Measurements from ENCODE around the gene SFR1. TPM values are rescaled to one million over a fixed set of nuclear protein-coding genes. Genes with fewer than 3 reads are reported as not detected.

SFR1 gene
- total RNA-seq, 2 experiments from 2014 or later: 17.2 to 20.5 TPM

GRCh38 chr10:104104926-104105325, 17.0 kb upstream of the SFR1 start:
- POLR2A ChIA-PET: no interaction called here
- peak; percentile 75 for ATAC-seq
- intact Hi-C loops (cut with DNase I, micrococcal nuclease): no loop called here
- no peak for DNase-seq
- Mint-ChIP-seq H3K9me3 (ENCODE audit: low read depth) (no peaks in the 10 kb centered on the region), H3K27me3 (peaks cover 2% of the 10 kb centered on the region), H3K4me1 (peaks cover 13% of the 10 kb centered on the region), H3K27ac (no peak overlapping the region), H3K4me3 (no peak overlapping the region), H3K36me3 (ENCODE audit: low read depth) (no peaks in the 10 kb centered on the region)
- CTCF ChIA-PET: no interaction called here

- Mint-ChIP-seq H3K36me3 (ENCODE audit: low read depth) (no peaks in the 10 kb centered on the region), H3K4me3 (no peak overlapping the region), H3K27ac (no peak overlapping the region), H3K4me1 (peaks cover 13% of the 10 kb centered on the region), H3K9me3 (ENCODE audit: low read depth) (no peaks in the 10 kb centered on the region), H3K27me3 (peaks cover 7% of the 10 kb centered on the region)
- DNase-seq: no peak
- ATAC-seq: peak; percentile 99
- ChIA-PET POLR2A (interaction anchor here (2.0 kb wide), 1 partner anchor 11 kb away, joined by 10 read pairs; the partner anchor contains the start of gene SFR1), CTCF (interaction anchor here (0.7 to 3.0 kb wide), 3 partner anchors 11 to 27 kb away, joined by 3 to 19 read pairs (median 5); partner anchors contain the start of gene SFR1)
- intact Hi-C loops (cut with DNase I, micrococcal nuclease): no loop called here
Observed at GRCh38 chr10:104109908-104110662, 11.9 kb upstream of the SFR1 start.

GRCh38 chr10:104113376-104113956, 8.5 kb upstream of the SFR1 start:
- Mint-ChIP-seq H3K36me3 (ENCODE audit: low read depth) (no peaks in the 10 kb centered on the region), H3K27me3 (peaks cover 7% of the 10 kb centered on the region), H3K4me3 (no peak overlapping the region), H3K4me1 (peaks cover 29% of the 10 kb centered on the region), H3K27ac (no peak overlapping the region), H3K9me3 (ENCODE audit: low read depth) (no peaks in the 10 kb centered on the region)
- POLR2A ChIA-PET: no interaction called here
- CTCF ChIA-PET: interaction anchor here (1.2 kb wide), 2 partner anchors 9 to 36 kb away, joined by 3 to 6 read pairs; partner anchors contain the start of gene SFR1
- DNase-seq: no peak
- intact Hi-C loops (cut with DNase I, micrococcal nuclease): no loop called here
- ATAC-seq: no peak

GRCh38 chr10:104117839-104118323, 4.1 kb upstream of the SFR1 start:
- ChIA-PET CTCF (interaction anchor here (0.9 to 1.2 kb wide), 2 partner anchors 100 to 230 kb away, joined by 3 to 4 read pairs; no protein-coding TSS in a partner anchor), POLR2A (no interaction called here)
- H3K9me3 Mint-ChIP-seq (ENCODE audit: low read depth): no peaks in the 10 kb centered on the region
- no peak overlapping the region for H3K27ac Mint-ChIP-seq
- ATAC-seq (no peak), DNase-seq (no peak)
- peaks cover 3% of the 10 kb centered on the region for H3K36me3 Mint-ChIP-seq (ENCODE audit: low read depth)
- H3K27me3 Mint-ChIP-seq: no peaks in the 10 kb centered on the region
- H3K4me1 Mint-ChIP-seq: peaks cover 36% of the 10 kb centered on the region
- intact Hi-C loops (cut with DNase I, micrococcal nuclease): no loop called here
- H3K4me3 Mint-ChIP-seq: no peak overlapping the region

- ATAC-seq (no peak), DNase-seq (no peak)
- intact Hi-C loops (cut with DNase I, micrococcal nuclease): loop anchor here (2.0 to 5.0 kb wide), 9 partner anchors 27 to 1478 kb away; partner anchors contain the start of genes ITPRIP (in 2 of the 2), CFAP58 (in 1 of the 2), TAF5 (in 1 of the 2) and TRIM8 (in 1 of the 2)
- Mint-ChIP-seq H3K27me3 (no peaks in the 10 kb centered on the region), H3K27ac (peak overlapping the region; percentile 97), H3K36me3 (ENCODE audit: low read depth) (peaks cover 8% of the 10 kb centered on the region), H3K4me3 (no peak overlapping the region), H3K9me3 (ENCODE audit: low read depth) (no peaks in the 10 kb centered on the region), H3K4me1 (peaks cover 46% of the 10 kb centered on the region)
- ChIA-PET CTCF (interaction anchor here (0.6 to 2.7 kb wide), 6 partner anchors 10 to 231 kb away, joined by 3 to 19 read pairs (median 7); no protein-coding TSS in a partner anchor), POLR2A (interaction anchor here (0.6 to 2.7 kb wide), 4 partner anchors 10 to 209 kb away, joined by 3 to 10 read pairs (median 7); no protein-coding TSS in a partner anchor)
Observed at GRCh38 chr10:104119996-104120395, 2.0 kb upstream of the SFR1 start.

- POLR2A ChIA-PET: interaction anchor here (0.6 to 2.7 kb wide), 8 partner anchors 10 to 442 kb away, joined by 3 to 10 read pairs (median 4); partner anchors contain the start of gene GSTO1
- Mint-ChIP-seq H3K9me3 (ENCODE audit: low read depth) (no peaks in the 10 kb centered on the region), H3K27me3 (no peaks in the 10 kb centered on the region), H3K36me3 (ENCODE audit: low read depth) (peaks cover 13% of the 10 kb centered on the region), H3K4me3 (peak overlapping the region; percentile 91), H3K4me1 (peaks cover 50% of the 10 kb centered on the region), H3K27ac (peak overlapping the region; percentile 97)
- intact Hi-C loops (cut with DNase I, micrococcal nuclease): loop anchor here (2.0 to 5.0 kb wide), 9 partner anchors 28 to 1478 kb away; partner anchors contain the start of genes ITPRIP (in 2 of the 2), CFAP58 (in 1 of the 2), TAF5 (in 1 of the 2) and TRIM8 (in 1 of the 2)
- ATAC-seq: no peak
- CTCF ChIA-PET: interaction anchor here (0.8 to 2.7 kb wide), 12 partner anchors 11 to 247 kb away, joined by 3 to 19 read pairs (median 5); no protein-coding TSS in a partner anchor
- no peak for DNase-seq
Observed at GRCh38 chr10:104120512-104120902, 1.5 kb upstream of the SFR1 start.

GRCh38 chr10:104120903-104121484, 977 bp upstream of the SFR1 start:
- ATAC-seq (peak; percentile 31), DNase-seq (peak; percentile 91)
- POLR2A ChIA-PET: interaction anchor here (0.6 to 2.7 kb wide), 14 partner anchors 11 to 443 kb away, joined by 3 to 10 read pairs (median 4); partner anchors contain the start of genes CFAP58, GSTO1 and SLK
- Mint-ChIP-seq H3K27ac (peak overlapping the region; percentile 97), H3K4me3 (peak overlapping the region; percentile 91), H3K27me3 (no peaks in the 10 kb centered on the region), H3K36me3 (ENCODE audit: low read depth) (peaks cover 13% of the 10 kb centered on the region), H3K4me1 (peaks cover 49% of the 10 kb centered on the region), H3K9me3 (ENCODE audit: low read depth) (no peaks in the 10 kb centered on the region)
- intact Hi-C loops (cut with DNase I, micrococcal nuclease): loop anchor here (1.0 to 5.0 kb wide), 16 partner anchors 28 to 1479 kb away; partner anchors contain the start of genes ITPRIP (in 2 of the 2), SLK (in 2 of the 2), STN1 (in 2 of the 2) and CFAP43 (in 1 of the 2)
- CTCF ChIA-PET: interaction anchor here (0.6 to 2.7 kb wide), 23 partner anchors 11 to 247 kb away, joined by 3 to 19 read pairs (median 3); no protein-coding TSS in a partner anchor

- POLR2A ChIA-PET: interaction anchor here (0.9 to 2.7 kb wide), 8 partner anchors 12 to 428 kb away, joined by 3 to 10 read pairs (median 6); partner anchors contain the start of genes CFAP58 and SLK
- H3K36me3 Mint-ChIP-seq (ENCODE audit: low read depth): peaks cover 15% of the 10 kb centered on the region
- peak; percentile 48 for DNase-seq
- ATAC-seq: no peak
- H3K4me3 Mint-ChIP-seq: peak overlapping the region; percentile 91
- H3K27me3 Mint-ChIP-seq: no peaks in the 10 kb centered on the region
- peak overlapping the region; percentile 97 for H3K27ac Mint-ChIP-seq
- H3K4me1 Mint-ChIP-seq: peaks cover 49% of the 10 kb centered on the region
- intact Hi-C loops (cut with DNase I, micrococcal nuclease): loop anchor here (1.0 to 5.0 kb wide), 9 partner anchors 95 to 1480 kb away; partner anchors contain the start of genes CFAP58 (in 2 of the 2), ITPRIP (in 2 of the 2), TAF5 (in 1 of the 2) and TRIM8 (in 1 of the 2)
- CTCF ChIA-PET: interaction anchor here (0.6 to 2.7 kb wide), 37 partner anchors 9 to 426 kb away, joined by 3 to 19 read pairs (median 3); partner anchors contain the start of gene ITPRIP
- no peaks in the 10 kb centered on the region for H3K9me3 Mint-ChIP-seq (ENCODE audit: low read depth)
Observed at GRCh38 chr10:104122225-104123107, 495 bp downstream of the SFR1 start.

GRCh38 chr10:104123397-104123796, 1.4 kb downstream of the SFR1 start:
- ATAC-seq (no peak), DNase-seq (no peak)
- Mint-ChIP-seq H3K9me3 (ENCODE audit: low read depth) (no peaks in the 10 kb centered on the region), H3K4me3 (peak overlapping the region; percentile 91), H3K36me3 (ENCODE audit: low read depth) (peaks cover 15% of the 10 kb centered on the region), H3K27me3 (no peaks in the 10 kb centered on the region), H3K4me1 (peaks cover 43% of the 10 kb centered on the region), H3K27ac (no peak overlapping the region)
- intact Hi-C loops (cut with DNase I, micrococcal nuclease): loop anchor here (2.0 to 5.0 kb wide), 8 partner anchors 96 to 1481 kb away; partner anchors contain the start of genes CFAP58 (in 2 of the 2), ITPRIP (in 2 of the 2), TAF5 (in 1 of the 2) and TRIM8 (in 1 of the 2)
- ChIA-PET POLR2A (no interaction called here), CTCF (interaction anchor here (0.7 to 2.6 kb wide), 13 partner anchors 9 to 411 kb away, joined by 3 to 9 read pairs (median 3); no protein-coding TSS in a partner anchor)

All from activated CD4-positive, alpha-beta T cell treated with anti-CD3 and anti-CD28 coated beads for 36 hours (primary cell).